HG03064 (cell line): ENCODE measurements around the gene CNOT10.
"Not testable (repeated sequence)": the region's sequence is repeated elsewhere in the genome, so short reads cannot be mapped to it uniquely, and the experiment has no call there.

ENCODE experiments used
- ATAC-seq: cut with Tn5 transposase; IDR thresholded peaks from one replicate; pipeline ENCODE4 v1.9.1; 2021; ENCODE audit warnings: low read depth; ENCODE audit not compliant: unreplicated experiment

Gene CNOT10

DNA sequence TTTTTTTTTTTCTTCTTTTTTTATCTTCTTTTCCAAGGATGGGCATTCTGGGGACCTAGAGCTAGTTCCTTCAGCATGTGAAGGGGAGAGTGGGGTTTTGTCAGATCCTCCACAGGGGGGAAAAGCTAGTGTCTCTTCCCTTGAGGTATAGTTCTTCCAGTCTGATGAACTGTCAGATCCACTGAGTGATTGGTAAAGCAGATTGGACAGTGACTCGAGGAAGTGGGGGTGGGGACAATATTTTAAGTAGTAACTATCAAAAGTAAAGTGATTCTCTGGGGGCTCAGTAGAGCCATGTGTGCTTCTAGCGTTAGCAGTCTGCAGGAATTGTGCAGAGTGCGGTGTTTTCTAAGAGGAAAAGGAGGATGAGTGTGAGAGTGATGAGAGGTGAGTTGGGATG is 70.8 kb downstream of the CNOT10 start:
- no peak for ATAC-seq

DNA sequence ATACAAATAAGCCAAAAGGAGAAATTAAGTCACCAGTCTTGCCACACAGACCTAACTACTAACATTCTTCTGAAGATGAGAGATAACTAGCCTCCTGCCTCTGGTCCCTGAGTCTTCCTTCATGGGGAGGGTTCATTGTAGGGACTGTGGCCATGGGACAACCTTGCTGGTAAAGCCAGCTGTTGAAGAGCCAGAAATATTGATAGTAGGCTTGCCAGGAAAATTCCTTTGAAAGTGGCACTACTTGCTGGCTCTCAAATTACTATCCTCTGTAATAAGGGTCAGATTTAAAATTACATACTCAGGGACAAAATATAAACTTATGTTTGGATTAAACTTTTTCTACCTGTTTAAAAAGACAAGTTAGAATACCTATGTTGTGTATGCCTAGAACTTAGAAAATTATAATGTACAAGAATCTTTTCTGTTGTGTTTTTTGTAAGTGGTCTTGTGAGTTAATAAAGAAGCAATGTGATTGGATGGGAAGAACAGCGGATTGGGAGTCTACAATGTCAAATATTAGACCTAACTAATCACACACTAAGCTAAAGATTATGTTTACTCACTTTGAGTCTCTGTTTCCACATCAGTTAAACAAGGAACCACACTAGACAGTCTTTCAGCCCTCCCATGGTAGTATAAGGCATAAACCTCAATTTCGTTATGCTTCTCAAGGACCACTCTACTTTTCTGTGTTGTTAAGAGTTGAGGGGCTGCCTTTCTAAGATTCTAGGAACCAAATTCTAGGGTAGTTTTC is 72.8 kb downstream of the CNOT10 start:
- no peak for ATAC-seq

DNA sequence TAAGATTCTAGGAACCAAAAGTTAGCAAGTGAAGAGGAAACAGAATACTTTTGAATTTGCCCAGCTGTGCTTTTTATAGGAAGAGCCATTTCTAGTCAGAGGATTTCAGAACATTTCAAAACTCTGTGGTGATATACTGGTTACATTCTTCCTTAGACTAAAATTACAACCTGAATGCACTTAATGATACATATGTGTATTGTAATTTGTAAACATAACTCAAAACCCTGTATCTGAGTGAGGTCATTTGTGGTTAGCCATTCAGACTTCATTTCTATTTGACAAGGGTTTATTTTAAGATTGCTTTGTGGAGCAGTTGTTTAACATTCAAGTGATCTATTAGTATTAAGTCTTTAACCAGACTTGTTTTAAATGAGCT is 73.4 kb downstream of the CNOT10 start:
- no peak for ATAC-seq

DNA sequence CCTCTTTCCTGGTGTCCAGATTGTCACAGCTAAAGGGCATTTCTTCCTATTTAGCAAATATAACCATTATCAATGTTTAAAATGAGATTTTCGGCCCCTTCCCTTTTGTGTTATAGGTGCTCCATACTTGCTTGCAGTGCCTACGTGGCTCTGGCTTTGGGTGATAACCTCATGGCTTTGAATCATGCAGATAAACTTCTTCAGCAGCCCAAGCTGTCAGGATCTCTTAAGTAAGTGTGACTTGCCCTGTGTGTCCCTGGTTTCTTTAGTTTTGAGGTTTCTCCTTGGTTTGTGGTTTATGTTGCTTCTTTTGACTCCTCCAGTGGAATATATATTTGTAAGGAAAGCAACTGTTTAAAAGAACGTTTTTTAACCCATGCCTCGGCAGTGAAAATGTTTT is 74.4 kb downstream of the CNOT10 start:
- no peak for ATAC-seq

DNA sequence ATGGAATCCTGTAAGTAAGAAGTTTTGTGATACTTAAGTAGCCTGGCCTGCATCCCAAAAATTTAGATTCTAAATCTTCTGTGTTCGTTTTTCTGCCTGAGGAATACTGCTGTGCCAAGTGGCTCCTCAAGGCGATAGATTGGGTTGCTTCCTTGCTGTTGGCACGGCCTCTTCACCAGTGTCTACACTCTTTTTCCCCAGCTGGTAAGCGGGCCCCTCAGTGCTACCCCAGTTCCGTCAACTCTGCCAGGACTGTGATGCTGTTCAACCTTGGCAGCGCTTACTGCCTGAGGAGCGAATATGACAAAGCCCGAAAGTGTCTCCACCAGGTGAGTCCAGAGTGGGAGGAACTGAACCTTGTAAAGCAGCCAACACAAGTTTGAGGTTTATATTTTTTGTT is 79.5 kb downstream of the CNOT10 start:
- ATAC-seq, result no peak

GRCh38 chr3:32778389-32778788 is 93.4 kb downstream of the CNOT10 start:
- ATAC-seq, result no peak

- no peak for ATAC-seq
Observed at GRCh38 chr3:32780071-32780734, 95.2 kb downstream of the CNOT10 start.

DNA sequence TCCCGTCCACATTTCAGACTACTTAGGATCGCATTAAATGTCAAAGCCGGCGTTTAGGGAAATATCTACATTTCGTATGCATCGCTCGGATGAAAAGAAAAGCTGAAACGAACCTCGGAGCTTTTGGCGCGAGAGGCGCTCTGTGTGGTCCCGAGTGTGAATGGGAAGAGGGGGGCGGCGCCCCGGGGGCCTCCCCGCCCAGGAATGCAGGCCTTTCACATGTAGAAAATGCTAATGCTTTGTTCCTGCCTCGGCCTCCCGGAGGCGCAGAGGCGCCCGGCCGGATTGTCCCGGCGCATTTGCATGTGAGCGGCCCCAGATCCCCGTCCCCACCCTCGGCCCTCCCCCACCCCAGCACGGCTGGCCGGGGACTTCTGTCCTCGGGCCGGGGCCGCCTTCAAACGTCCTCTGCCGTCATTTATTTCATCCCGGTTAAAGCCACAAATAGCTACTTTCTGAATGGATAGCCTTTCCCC is 95.8 kb downstream of the CNOT10 start:
- peak; percentile 33 for ATAC-seq

- peak; percentile 94 for ATAC-seq
Observed at GRCh38 chr3:32781211-32781968, 96.4 kb downstream of the CNOT10 start.

GRCh38 chr3:32781969-32782270 is 96.9 kb downstream of the CNOT10 start:
- ATAC-seq, result not testable (repeated sequence)

GRCh38 chr3:32782407-32782806 is 97.4 kb downstream of the CNOT10 start:
- ATAC-seq, result no peak

- ATAC-seq, result no peak
Observed at GRCh38 chr3:32791833-32792232, 106.8 kb downstream of the CNOT10 start.

- no peak for ATAC-seq
Observed at GRCh38 chr3:32794487-32795308, 109.7 kb downstream of the CNOT10 start.

- not testable (repeated sequence) for ATAC-seq
Observed at GRCh38 chr3:32796384-32796950, 111.5 kb downstream of the CNOT10 start.

- no peak for ATAC-seq
Observed at GRCh38 chr3:32797776-32798175, 112.8 kb downstream of the CNOT10 start.

DNA sequence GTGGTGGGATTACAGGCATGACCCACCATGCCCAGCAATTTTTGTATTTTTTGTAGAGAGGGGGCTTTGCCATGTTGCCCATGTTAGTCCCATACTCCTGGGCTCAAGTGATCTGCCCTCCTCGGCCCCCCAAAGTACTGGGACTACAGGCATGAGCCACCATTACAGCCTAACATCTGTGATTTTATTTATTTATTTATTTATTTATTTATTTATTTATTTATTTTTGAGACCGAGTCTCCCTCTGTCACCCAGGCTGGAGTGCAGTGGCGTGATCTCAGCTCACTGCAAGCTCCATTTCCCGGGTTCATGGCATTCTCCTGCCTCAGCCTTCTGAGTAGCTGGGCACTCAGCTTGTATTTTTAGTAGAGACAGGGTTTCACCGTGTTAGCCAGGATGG is 116.5 kb downstream of the CNOT10 start:
- not testable (repeated sequence) for ATAC-seq

DNA sequence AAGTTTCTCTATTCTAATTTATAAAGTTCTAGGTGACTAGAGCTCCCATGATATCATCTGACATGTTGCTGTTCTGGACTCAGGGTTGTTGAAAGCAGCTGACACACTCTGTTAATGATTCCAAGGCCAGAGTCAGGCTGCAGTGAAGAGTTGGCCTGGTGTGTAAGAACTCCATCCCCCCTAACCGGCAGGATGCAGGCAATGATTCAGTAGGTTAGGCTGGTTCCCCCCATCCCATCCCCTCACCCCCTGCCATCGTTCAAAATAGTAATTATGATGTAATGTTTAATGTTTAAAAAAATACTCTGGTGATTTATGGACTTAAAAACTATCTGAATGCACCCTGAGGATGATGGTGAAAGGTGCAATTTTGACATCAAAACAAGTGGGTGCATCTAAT is 128.2 kb downstream of the CNOT10 start:
- no peak for ATAC-seq

DNA sequence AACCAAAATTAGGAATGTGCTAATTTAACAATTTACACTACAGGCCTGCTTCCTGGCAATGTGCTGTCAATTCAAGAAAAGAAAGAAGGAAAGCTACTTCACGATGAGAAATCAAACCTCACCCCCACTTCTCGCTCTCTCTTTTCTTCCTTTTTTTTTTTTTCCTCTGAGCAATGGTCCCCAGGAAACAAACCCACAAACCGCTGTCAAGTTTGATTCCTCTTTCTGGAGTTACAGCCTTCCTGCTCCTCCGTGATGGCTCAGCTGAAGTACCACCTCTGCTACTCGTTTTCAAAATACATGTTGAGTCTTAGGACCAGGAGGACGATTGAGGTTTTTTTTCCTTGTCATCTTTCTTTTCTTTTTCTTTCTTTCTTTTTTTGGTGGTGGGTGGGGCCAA is 129.4 kb downstream of the CNOT10 start:
- no peak for ATAC-seq

DNA sequence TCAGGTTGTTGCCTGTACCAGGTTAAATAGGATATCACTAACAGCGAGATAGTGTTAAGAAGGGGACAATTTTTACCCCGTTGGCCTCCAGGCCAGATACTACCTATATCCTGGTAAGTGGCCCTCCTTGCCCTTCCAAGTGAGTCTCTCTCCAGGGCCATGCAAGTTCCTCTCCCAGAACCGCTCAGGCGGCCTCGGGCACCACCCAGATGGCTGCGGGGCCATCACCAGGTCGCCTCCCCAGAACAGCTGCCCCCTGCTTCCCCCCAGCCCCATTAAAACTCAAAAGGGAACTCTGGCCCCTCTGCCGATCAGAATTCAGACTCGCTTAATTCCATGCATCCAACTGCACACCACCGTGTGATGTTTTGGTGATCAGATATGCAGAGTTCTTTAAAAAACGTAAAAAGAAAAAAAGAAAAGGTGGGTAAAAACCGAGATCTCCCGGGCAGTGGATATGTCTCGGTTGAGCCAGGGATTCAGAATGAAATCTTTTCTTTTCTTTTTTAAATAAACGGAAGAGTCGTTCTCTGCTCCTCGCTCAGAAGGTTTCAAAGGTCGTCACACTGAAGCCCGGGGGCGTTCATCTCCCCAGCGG is 131.0 kb downstream of the CNOT10 start:
- ATAC-seq, result no peak
